ENCODE measurements around the gene BBC3.

GRCh38 chr19:47187335-47187655 is 43.7 kb downstream of the BBC3 start:
- no peak for TF ChIP-seq POLR2A (IDR thresholded peaks at IDR 0.05)
- no peak for TF ChIP-seq CTCF (IDR thresholded peaks at IDR 0.05)
